SJSA1 (cell line): Measurements from ENCODE around the gene MALSU1. TPM values are rescaled to one million over a fixed set of nuclear protein-coding genes. Genes with fewer than 3 reads are reported as not detected.
"Not testable (repeated sequence)": the region's sequence is repeated elsewhere in the genome, so short reads cannot be mapped to it uniquely, and the experiment has no call there.

Experiments
- DNase-seq, 2 experiments: peaks; one replicate each; pipeline ENCODE4 v3.0.0-alpha.2; 2015 to 2020; ENCODE audit warnings: low spot score in 2 of 2, low read depth in 1 of 2
- H3K27ac ChIP-seq: fragments of 250-450 bp; sonication (Bioruptor Pico); 2 replicates; pipeline ENCODE4 v1.5.1; 2020; ENCODE audit warnings: mild to moderate bottlenecking, moderate library complexity
- H3K27me3 ChIP-seq: fragments of 250-450 bp; sonication (Bioruptor Pico); replicated peaks from 2 replicates; pipeline ENCODE4 v1.5.1; 2020; ENCODE audit warnings: mild to moderate bottlenecking, moderate library complexity
- H3K36me3 ChIP-seq: fragments of 250-450 bp; sonication (Bioruptor Pico); 2 replicates; pipeline ENCODE4 v1.5.1; 2020; ENCODE audit warnings: mild to moderate bottlenecking
- H3K4me1 ChIP-seq: fragments of 250-450 bp; sonication (Bioruptor Pico); replicated peaks from 2 replicates; pipeline ENCODE4 v1.6.1; 2021; ENCODE audit warnings: mild to moderate bottlenecking
- H3K4me3 ChIP-seq: fragments of 250-450 bp; sonication (Bioruptor Pico); 2 replicates; pipeline ENCODE4 v1.5.1; 2020; ENCODE audit warnings: mild to moderate bottlenecking
- H3K9me3 ChIP-seq: fragments of 250-450 bp; sonication (Bioruptor Pico); replicated peaks from 2 replicates; pipeline ENCODE4 v1.5.1; 2020; ENCODE audit warnings: mild to moderate bottlenecking
- total RNA-seq: library from RNA; depleted of rRNA; stranded (reverse); fragments of >200 nt; shearing (Covaris generic); gene quantifications from 2 replicates; pipeline ENCODE4 v1.2.3, GENCODE V29; 2014

MALSU1 gene
- total RNA-seq, 1 experiment from 2014 or later: 94.0 TPM

- Histone ChIP-seq H3K4me1 (peaks cover 12% of the 10 kb centered on the region), H3K27me3 (no peaks in the 10 kb centered on the region), H3K9me3 (no peaks in the 10 kb centered on the region), H3K27ac (no peak overlapping the region), H3K36me3 (peaks cover 4% of the 10 kb centered on the region; the same call in 1 of the 2 replicates), H3K4me3 (no peak overlapping the region)
- no peak for DNase-seq
Measured at GRCh38 chr7:23294549-23295400, 4.4 kb upstream of the MALSU1 start.

- no peaks in the 10 kb centered on the region for H3K27me3 ChIP-seq
- peaks cover 15% of the 10 kb centered on the region for H3K4me1 ChIP-seq
- no peak for DNase-seq
- H3K4me3 ChIP-seq: no peak overlapping the region
- H3K9me3 ChIP-seq: no peaks in the 10 kb centered on the region
- H3K27ac ChIP-seq: no peak overlapping the region
- H3K36me3 ChIP-seq: peaks cover 4% of the 10 kb centered on the region; the same call in 1 of the 2 replicates
Measured at GRCh38 chr7:23295401-23295697, 3.8 kb upstream of the MALSU1 start.

GRCh38 chr7:23298141-23298881 lies 828 bp upstream of the MALSU1 start:
- peak in 1 of 2 experiments; percentile 51 for DNase-seq
- peaks cover 27% of the 10 kb centered on the region for H3K36me3 ChIP-seq
- no peaks in the 10 kb centered on the region for H3K27me3 ChIP-seq
- peaks cover 20% of the 10 kb centered on the region for H3K4me1 ChIP-seq
- peak overlapping the region; percentile 56 for H3K27ac ChIP-seq
- H3K9me3 ChIP-seq: no peaks in the 10 kb centered on the region
- H3K4me3 ChIP-seq: peak overlapping the region; percentile 74; the same call in 1 of the 2 replicates

- Histone ChIP-seq H3K4me3 (peak overlapping the region; percentile 74), H3K9me3 (no peaks in the 10 kb centered on the region), H3K36me3 (peaks cover 27% of the 10 kb centered on the region), H3K27ac (peak overlapping the region; percentile 56), H3K4me1 (peaks cover 20% of the 10 kb centered on the region), H3K27me3 (no peaks in the 10 kb centered on the region)
- no peak for DNase-seq
Measured at GRCh38 chr7:23299770-23300300, 696 bp downstream of the MALSU1 start.

- Histone ChIP-seq H3K27me3 (no peaks in the 10 kb centered on the region), H3K4me1 (no peaks in the 10 kb centered on the region; the same call in 1 of the 2 replicates), H3K4me3 (no peak overlapping the region), H3K36me3 (peaks cover 66% of the 10 kb centered on the region), H3K27ac (no peak overlapping the region), H3K9me3 (no peaks in the 10 kb centered on the region)
- DNase-seq: no peak
Measured at GRCh38 chr7:23306936-23307521, 7.9 kb downstream of the MALSU1 start.

GRCh38 chr7:23308754-23309153 lies 9.6 kb downstream of the MALSU1 start:
- Histone ChIP-seq H3K36me3 (peaks cover 72% of the 10 kb centered on the region), H3K4me3 (no peak overlapping the region), H3K9me3 (no peaks in the 10 kb centered on the region)

GRCh38 chr7:23312141-23312540 lies 13.0 kb downstream of the MALSU1 start:
- H3K27ac ChIP-seq, H3K4me3 ChIP-seq, DNase-seq, H3K27me3 ChIP-seq, H3K9me3 ChIP-seq: not testable (repeated sequence)
- Histone ChIP-seq H3K36me3 (peaks cover 84% of the 10 kb centered on the region), H3K4me1 (peaks cover 21% of the 10 kb centered on the region)

More at GRCh38 chr7:23308754-23309153, 9.6 kb downstream of the MALSU1 start:
- Histone ChIP-seq H3K4me1 (no peaks in the 10 kb centered on the region; the same call in 1 of the 2 replicates), H3K27me3 (no peaks in the 10 kb centered on the region), H3K27ac (no peak overlapping the region)
- no peak for DNase-seq

- Histone ChIP-seq H3K27ac (no peak overlapping the region), H3K4me1 (peaks cover 22% of the 10 kb centered on the region), H3K27me3 (no peaks in the 10 kb centered on the region), H3K9me3 (no peaks in the 10 kb centered on the region), H3K36me3 (peaks cover 84% of the 10 kb centered on the region), H3K4me3 (no peak overlapping the region)
- peak in 1 of 2 experiments; percentile 57 for DNase-seq
Measured at GRCh38 chr7:23315366-23315765, 16.2 kb downstream of the MALSU1 start.

GRCh38 chr7:23331132-23331531 lies 32.0 kb downstream of the MALSU1 start:
- DNase-seq: no peak

GRCh38 chr7:23332193-23332592 lies 33.1 kb downstream of the MALSU1 start:
- Histone ChIP-seq H3K9me3 (no peaks in the 10 kb centered on the region), H3K4me1 (peaks cover 51% of the 10 kb centered on the region), H3K36me3 (peaks cover 90% of the 10 kb centered on the region), H3K27me3 (no peaks in the 10 kb centered on the region; the same call in 1 of the 2 replicates), H3K27ac (0 out of 2 replicates have a peak overlapping the region, but pooled peaks have one; percentile 15), H3K4me3 (no peak overlapping the region)
- DNase-seq: no peak

More at GRCh38 chr7:23331132-23331531, 32.0 kb downstream of the MALSU1 start:
- H3K9me3 ChIP-seq: no peaks in the 10 kb centered on the region
- peaks cover 82% of the 10 kb centered on the region for H3K36me3 ChIP-seq
- H3K4me1 ChIP-seq: peaks cover 41% of the 10 kb centered on the region
- H3K27me3 ChIP-seq: no peaks in the 10 kb centered on the region; the same call in 1 of the 2 replicates
- H3K4me3 ChIP-seq: no peak overlapping the region
- H3K27ac ChIP-seq: no peak overlapping the region

- Histone ChIP-seq H3K9me3 (peaks cover 3% of the 10 kb centered on the region; the same call in 1 of the 2 replicates), H3K27me3 (no peaks in the 10 kb centered on the region), H3K4me3 (no peak overlapping the region), H3K4me1 (peaks cover 60% of the 10 kb centered on the region), H3K27ac (peak overlapping the region; percentile 63), H3K36me3 (peaks cover 90% of the 10 kb centered on the region)
- DNase-seq: peak in 1 of 2 experiments; percentile 23
Measured at GRCh38 chr7:23332910-23333612, 33.9 kb downstream of the MALSU1 start.

- no peaks in the 10 kb centered on the region for H3K27me3 ChIP-seq
- peaks cover 3% of the 10 kb centered on the region; the same call in 1 of the 2 replicates for H3K9me3 ChIP-seq
- H3K36me3 ChIP-seq: peaks cover 90% of the 10 kb centered on the region
- H3K27ac ChIP-seq: peak overlapping the region; percentile 63
- peak in 1 of 2 experiments; percentile 72 for DNase-seq
- H3K4me1 ChIP-seq: peaks cover 60% of the 10 kb centered on the region
- no peak overlapping the region for H3K4me3 ChIP-seq
Measured at GRCh38 chr7:23333671-23334246, 34.6 kb downstream of the MALSU1 start.
